Kidney (tissue), 14 donors: ENCODE measurements around the gene OR1D2. TPM values are rescaled to one million over a fixed set of nuclear protein-coding genes. Genes with fewer than 3 reads are reported as not detected.

Experiments used
- DNase-seq, 5 donors: peaks; one replicate each; pipeline ENCODE4 v3.0.0-alpha.2; 2013 to 2020
- FAIRE-seq: peaks from 2 replicates; lab custom pipeline; 2012; peaks lifted over from hg19 to GRCh38; lab: Jason Lieb, UNC
- H3K27ac ChIP-seq, 2 donors: one replicate each; pipeline ENCODE4 v1.7.0; 2013; ENCODE audit warnings: low read depth in 2 of 2, low read length in 2 of 2, inconsistent platforms in 1 of 2
- H3K27me3 ChIP-seq: one replicate; pipeline ENCODE4 v1.7.1; 2013; ENCODE audit warnings: low read length, inconsistent platforms; ENCODE audit not compliant: control insufficient read depth, insufficient read depth
- H3K36me3 ChIP-seq, 3 donors: one replicate each; pipeline versions ENCODE4 v1.7.0 to v1.7.1; 2013; ENCODE audit warnings: low read length in 3 of 3, control low read depth in 1 of 3, inconsistent platforms in 1 of 3; ENCODE audit not compliant: insufficient read depth in 3 of 3, control insufficient read depth in 2 of 3
- H3K4me1 ChIP-seq, 3 donors: one replicate each; pipeline versions ENCODE4 v1.7.0 to v1.7.1; 2013; ENCODE audit warnings: low read length in 3 of 3, inconsistent platforms in 1 of 3, low read depth in 1 of 3; ENCODE audit not compliant: control insufficient read depth in 2 of 3, insufficient read depth in 2 of 3
- H3K4me3 ChIP-seq, 3 donors: one replicate each; pipeline versions ENCODE4 v1.7.0 to v1.8.1; 2013; ENCODE audit warnings: low read length in 3 of 3, control low read depth in 1 of 3, inconsistent platforms in 1 of 3
- H3K9ac ChIP-seq, 3 donors: one replicate each; pipeline versions ENCODE4 v1.7.0 to v1.7.1; 2013; ENCODE audit warnings: low read length in 3 of 3, control low read depth in 1 of 3, inconsistent platforms in 1 of 3
- H3K9me3 ChIP-seq, 3 donors: one replicate each; pipeline versions ENCODE4 v1.7.0 to v1.7.1; 2013; ENCODE audit warnings: low read length in 3 of 3, control low read depth in 1 of 3, inconsistent platforms in 1 of 3; ENCODE audit not compliant: control insufficient read depth in 2 of 3, insufficient read depth in 1 of 3
- CTCF ChIP-seq: IDR thresholded peaks from 3 replicates; pipeline ENCODE4 v1.5.1; 2012; ENCODE audit warnings: mild to moderate bottlenecking, moderate library complexity, borderline replicate concordance; ENCODE audit not compliant: insufficient read depth; ENCODE audit errors: extremely low read depth
- intact Hi-C: fragments of 100-400 bp; cut with DNase I; formaldehyde crosslinking; loops from one replicate; pipeline ENCODE4 v1.11.1; 2022
- polyA plus RNA-seq: library from polyadenylated mRNA; stranded (reverse); fragments of 350-450 nt; fragmentation: Illumina TruSeq; extraction: RNeasy Lipid Tissue Mini Kit (QIAGEN cat#74804); gene quantifications from one replicate; pipeline ENCODE4 v1.2.3, GENCODE V29; 2014; ENCODE audit warnings: low read depth, low replicate concordance; ENCODE audit not compliant: insufficient read depth
- total RNA-seq: library from RNA; stranded (reverse); fragmentation: NEBNext Ultra II Directional; extraction: Animal tissue kit (Norgen Biotek cat#: 25700); gene quantifications from one replicate; pipeline ENCODE4 v1.2.1, GENCODE V29; 2021
- donor health status: control.
- donor health status: control.
- donor health status: control.
- donor health status: control.
- donor health status: control.
- donor health status: DM: yes; HTN: yes; CAD: no.
- donor health status: Normal renal cell carcinoma (clear cell type).

Gene OR1D2
- total and polyA plus RNA-seq, 2 donors from 2014 or later, result not detected

GRCh38 chr17:3046753-3047152 lies 57.5 kb downstream of the OR1D2 start:
- H3K27ac ChIP-seq, result no peak overlapping the region
- peaks cover 0 to 13% (median 0%) of the 10 kb centered on the region in 3 donors for H3K9me3 ChIP-seq
- FAIRE-seq (no peak), DNase-seq (no peak)
- H3K4me3 ChIP-seq, result no peak overlapping the region
- no peak overlapping the region for H3K9ac ChIP-seq
- no peaks in the 10 kb centered on the region for H3K27me3 ChIP-seq
- no peaks in the 10 kb centered on the region for H3K36me3 ChIP-seq
- peaks cover 0 to 3% (median 0%) of the 10 kb centered on the region in 3 donors for H3K4me1 ChIP-seq
- no peak for TF ChIP-seq CTCF
- intact Hi-C loops, result no loop called here

- H3K27me3 ChIP-seq, result no peaks in the 10 kb centered on the region
- no peak for FAIRE-seq
- no peaks in the 10 kb centered on the region for H3K4me1 ChIP-seq
- peak in 1 of 5 donors; percentile 47 for DNase-seq
- TF ChIP-seq CTCF, result no peak
- H3K27ac ChIP-seq, result no peak overlapping the region
- H3K9ac ChIP-seq, result no peak overlapping the region
- H3K4me3 ChIP-seq, result no peak overlapping the region
- intact Hi-C loops, result no loop called here
- H3K36me3 ChIP-seq, result no peaks in the 10 kb centered on the region
- H3K9me3 ChIP-seq, result peaks cover 0 to 13% (median 0%) of the 10 kb centered on the region in 3 donors
These were observed 60.4 kb downstream of the OR1D2 start for GRCh38 chr17:3043737-3044365.

GRCh38 chr17:3040882-3041281 lies 63.3 kb downstream of the OR1D2 start:
- DNase-seq, result no peak
- Histone ChIP-seq H3K4me1 (no peaks in the 10 kb centered on the region), H3K27me3 (no peaks in the 10 kb centered on the region), H3K9ac (no peak overlapping the region), H3K27ac (no peak overlapping the region), H3K9me3 (peaks cover 0 to 13% (median 0%) of the 10 kb centered on the region in 3 donors), H3K4me3 (no peak overlapping the region), H3K36me3 (no peaks in the 10 kb centered on the region)
- FAIRE-seq, result no peak
- TF ChIP-seq CTCF, result no peak
- intact Hi-C loops, result no loop called here
